ENCODE data around the gene DCAF17.

DNA sequence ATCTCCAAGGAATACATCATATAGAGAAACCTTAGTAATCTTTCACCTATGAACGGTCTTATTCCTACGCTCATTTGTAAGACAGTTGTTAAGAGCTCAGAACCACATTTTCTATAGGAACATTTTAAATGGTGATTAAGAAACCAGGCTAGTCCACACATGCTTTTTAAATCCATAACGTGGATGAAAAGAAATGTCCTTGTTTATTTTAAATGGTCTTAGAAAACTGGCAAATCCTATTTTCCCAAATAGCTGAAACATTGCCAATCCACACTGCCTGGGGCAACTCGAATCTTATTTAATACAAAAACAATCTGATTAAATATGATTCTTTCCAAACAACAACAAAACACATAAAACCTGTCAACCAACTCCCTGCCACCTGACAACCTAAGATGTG, 23.9 kb upstream of the DCAF17 start:
- TF ChIP-seq, protein P1, sequence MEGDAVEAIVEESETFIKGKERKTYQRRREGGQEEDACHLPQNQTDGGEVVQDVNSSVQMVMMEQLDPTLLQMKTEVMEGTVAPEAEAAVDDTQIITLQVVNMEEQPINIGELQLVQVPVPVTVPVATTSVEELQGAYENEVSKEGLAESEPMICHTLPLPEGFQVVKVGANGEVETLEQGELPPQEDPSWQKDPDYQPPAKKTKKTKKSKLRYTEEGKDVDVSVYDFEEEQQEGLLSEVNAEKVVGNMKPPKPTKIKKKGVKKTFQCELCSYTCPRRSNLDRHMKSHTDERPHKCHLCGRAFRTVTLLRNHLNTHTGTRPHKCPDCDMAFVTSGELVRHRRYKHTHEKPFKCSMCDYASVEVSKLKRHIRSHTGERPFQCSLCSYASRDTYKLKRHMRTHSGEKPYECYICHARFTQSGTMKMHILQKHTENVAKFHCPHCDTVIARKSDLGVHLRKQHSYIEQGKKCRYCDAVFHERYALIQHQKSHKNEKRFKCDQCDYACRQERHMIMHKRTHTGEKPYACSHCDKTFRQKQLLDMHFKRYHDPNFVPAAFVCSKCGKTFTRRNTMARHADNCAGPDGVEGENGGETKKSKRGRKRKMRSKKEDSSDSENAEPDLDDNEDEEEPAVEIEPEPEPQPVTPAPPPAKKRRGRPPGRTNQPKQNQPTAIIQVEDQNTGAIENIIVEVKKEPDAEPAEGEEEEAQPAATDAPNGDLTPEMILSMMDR (IDR thresholded peaks at IDR 0.05; ENCODE audit: borderline replicate concordance, extremely low read depth, low read length, poor library complexity, severe bottlenecking) = no peak
- no peak for TF ChIP-seq EZH2 (IDR thresholded peaks at IDR 0.05; ENCODE audit: borderline replicate concordance, low read depth, low read length, severe bottlenecking)

All from DND-41 (cell line).